GM18519 (cell line): ENCODE measurements around the gene PGLYRP2.
"Not testable (repeated sequence)": the region's sequence is repeated elsewhere in the genome, so short reads cannot be mapped to it uniquely, and the experiment has no call there.

Experiments
- ATAC-seq: cut with Tn5 transposase; IDR thresholded peaks from one replicate; pipeline ENCODE4 v1.9.1; 2021; ENCODE audit warnings: mild to moderate bottlenecking, moderate library complexity; ENCODE audit not compliant: unreplicated experiment, low FRiP score

Gene PGLYRP2, protein sequence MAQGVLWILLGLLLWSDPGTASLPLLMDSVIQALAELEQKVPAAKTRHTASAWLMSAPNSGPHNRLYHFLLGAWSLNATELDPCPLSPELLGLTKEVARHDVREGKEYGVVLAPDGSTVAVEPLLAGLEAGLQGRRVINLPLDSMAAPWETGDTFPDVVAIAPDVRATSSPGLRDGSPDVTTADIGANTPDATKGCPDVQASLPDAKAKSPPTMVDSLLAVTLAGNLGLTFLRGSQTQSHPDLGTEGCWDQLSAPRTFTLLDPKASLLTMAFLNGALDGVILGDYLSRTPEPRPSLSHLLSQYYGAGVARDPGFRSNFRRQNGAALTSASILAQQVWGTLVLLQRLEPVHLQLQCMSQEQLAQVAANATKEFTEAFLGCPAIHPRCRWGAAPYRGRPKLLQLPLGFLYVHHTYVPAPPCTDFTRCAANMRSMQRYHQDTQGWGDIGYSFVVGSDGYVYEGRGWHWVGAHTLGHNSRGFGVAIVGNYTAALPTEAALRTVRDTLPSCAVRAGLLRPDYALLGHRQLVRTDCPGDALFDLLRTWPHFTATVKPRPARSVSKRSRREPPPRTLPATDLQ

DNA sequence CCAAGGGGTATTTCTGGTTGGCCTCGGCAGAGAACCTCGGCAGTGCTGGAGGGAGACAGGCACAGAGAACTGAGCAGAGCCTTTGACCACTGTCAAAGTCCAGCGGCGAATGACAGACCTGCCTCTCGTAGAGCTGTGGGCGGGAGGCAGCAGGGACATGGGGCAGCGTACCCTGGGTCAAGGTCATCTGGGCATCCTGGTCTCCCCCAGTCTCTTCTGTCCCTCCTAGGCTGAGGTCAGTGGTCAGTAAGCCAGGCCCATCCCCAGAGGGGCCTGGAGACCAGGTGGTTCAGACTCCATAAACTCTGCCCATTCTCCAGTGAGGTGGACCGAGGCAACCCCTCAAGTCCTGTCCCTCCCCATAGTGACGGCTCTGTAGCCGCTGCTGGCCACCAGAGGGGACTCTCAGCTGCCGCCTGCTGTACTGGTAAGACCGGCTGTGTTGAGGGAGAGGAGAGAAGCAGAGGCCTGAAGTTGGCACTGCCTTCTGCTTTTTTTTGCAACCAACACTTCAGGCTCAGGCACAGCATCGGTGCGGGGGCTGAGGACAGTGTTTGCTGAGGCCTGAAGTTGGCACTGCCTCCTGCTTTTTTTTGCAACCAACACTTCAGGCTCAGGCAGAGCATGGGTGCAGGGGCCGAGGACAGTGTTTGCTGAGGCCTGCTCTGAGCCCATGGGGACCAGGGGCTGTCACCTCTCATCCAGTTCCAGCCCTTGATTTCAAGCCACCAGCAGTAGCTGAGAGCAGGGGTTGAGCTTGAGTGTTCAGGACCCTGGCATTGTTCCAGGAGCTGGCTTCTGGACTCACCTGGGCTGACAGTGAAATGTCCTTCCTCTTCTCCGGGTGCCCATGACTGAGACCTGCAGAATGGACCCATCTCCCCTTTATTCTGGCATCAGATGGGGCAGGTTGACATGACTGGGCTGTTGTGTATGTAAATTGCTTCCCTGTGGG, at the start of gene PGLYRP2:
Gene PGLYRP2 (minus strand): TSS at position 111 of the 955 bp plus-strand sequence. CDS start 130 bp downstream, outside the sequence.
- no peak for ATAC-seq

DNA sequence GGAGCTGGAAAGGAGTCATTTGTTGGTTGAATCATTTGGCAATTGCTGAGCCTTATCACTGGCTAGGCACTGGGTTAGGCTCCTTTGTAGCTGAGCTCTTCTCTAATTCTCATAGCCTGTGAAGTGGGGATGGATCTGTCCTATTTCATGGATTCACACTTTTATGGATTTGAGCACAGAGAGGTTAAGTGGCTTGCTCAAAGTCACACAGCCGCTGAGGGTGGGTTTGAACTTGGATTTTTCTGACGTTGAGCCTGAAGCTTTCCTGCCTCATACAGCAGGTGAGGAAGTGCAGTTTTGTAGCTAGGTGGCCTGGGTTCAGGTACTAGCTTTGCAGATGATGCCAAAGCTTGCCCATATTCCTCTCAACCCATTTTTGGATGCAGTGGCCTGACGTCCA, 48.4 kb upstream of the PGLYRP2 start:
- ATAC-seq = no peak

DNA sequence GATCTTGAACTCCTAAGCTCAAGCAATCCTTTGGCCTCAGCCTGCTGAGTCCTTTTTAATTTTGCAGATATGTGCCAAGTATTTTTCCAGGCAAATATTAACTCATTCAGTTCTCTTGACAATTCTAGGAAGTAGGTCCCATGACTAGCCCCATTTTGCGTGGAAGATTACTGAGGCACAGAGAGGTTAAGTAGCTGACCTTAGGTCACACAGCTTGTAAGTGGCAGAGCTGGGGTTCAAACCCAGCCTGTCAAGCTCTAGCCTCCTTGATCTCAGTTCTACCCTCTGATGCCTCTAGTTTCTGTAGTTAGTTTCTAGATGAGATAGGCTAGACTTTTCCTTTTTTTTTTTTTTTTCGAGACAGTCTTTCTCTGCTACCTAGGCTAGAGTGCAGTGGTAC, 47.1 kb upstream of the PGLYRP2 start:
- ATAC-seq = no peak

DNA sequence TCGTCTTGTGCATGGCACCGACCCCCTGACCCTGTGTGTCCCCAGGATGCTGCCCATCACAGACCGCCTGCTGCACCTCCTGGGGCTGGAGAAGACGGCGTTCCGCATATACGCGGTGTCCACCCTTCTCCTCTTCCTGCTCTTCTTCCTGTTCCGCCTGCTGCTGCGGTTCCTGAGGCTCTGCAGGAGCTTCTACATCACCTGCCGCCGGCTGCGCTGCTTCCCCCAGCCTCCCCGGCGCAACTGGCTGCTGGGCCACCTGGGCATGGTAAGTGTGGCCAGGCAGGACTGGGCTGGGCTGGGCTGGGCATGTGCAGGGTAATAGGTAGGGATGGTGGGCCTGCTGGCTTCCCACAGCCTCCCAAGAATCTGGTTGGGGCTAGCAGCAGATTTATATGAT, 46.0 kb upstream of the PGLYRP2 start:
- ATAC-seq = no peak

DNA sequence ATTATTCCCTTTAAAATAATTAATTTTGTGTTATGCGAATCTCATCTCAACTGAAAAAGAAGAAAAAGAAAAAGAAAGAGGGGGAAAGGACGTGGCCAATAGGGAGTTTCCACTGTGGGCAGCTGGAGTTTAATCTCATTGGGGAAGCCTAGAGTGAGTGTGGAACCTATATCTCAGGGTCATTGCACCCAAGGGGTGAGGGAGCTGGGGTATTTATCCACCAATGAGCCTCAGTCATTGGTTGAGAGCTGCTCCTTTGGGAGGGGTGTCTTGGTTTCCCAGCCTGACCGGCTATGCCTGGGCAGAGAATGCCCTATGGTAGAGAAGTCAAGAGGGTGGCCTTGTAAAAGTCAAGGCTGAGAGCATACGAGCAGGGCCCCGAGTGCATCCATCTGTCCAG, 45.5 kb upstream of the PGLYRP2 start:
- ATAC-seq = no peak

DNA sequence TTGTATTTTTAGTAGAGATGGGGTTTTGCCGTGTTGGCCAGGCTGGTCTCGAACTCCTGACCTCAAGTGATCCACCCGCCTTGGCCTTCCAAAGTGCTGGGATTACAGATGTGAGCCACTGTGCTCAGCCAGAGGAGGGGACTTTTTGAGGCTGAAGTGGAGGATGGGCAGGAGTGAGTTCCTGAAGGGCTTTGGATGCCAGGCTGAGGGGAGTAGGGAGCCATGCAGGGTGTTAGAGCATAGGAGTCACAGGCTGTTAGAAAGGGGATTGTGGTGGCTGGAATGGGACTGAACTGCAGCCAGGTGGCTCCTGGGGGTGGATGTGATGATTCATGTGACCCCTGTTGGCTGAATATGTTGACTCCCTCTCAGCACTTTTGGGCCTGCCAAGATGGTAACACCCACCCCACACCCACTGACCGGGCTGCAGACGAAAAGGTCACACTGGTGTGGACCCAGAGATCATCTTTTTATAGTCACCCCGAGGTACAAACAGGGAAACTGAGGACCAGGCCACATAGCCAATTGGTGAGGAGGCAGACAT, 40.2 kb upstream of the PGLYRP2 start:
- ATAC-seq = no peak

DNA sequence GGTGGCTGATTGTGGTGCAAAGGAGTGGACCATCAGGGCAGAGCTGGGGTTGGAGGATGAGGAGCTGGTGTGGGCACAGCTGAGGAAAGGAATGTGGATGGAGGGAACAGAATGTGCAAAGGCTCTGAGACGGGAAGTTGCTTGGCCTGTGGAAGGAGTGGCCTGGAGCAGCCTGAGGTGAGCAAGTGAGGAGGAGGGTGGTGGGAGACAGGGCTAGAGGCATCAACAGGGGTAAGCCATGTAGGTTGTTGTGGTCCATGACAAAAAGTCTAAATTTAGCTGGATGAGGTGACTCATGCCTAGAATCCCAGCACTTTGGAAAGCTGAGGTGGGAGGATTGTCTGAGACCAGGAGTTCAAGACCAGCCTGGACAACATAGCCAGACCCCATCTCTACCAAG, 38.5 kb upstream of the PGLYRP2 start:
- no peak for ATAC-seq

DNA sequence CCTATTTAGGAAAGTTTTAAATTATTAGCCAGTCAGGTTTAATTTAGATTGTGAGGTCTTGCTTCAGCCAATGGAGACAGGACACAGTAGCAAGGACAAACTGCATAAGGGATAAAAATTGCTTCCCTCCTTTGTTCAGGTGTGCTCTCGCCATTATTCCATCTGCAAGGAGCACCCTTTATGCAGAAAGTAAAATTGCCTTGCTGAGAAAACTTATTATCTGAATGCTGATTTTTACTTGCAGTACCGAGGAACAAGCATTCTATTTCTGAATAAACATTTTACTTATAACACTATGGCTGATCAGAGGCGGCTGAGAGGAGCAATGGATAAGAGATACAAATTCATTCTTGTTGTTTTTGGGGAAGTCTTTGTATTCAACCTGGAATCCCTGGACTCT, 37.1 kb upstream of the PGLYRP2 start:
- no peak for ATAC-seq

DNA sequence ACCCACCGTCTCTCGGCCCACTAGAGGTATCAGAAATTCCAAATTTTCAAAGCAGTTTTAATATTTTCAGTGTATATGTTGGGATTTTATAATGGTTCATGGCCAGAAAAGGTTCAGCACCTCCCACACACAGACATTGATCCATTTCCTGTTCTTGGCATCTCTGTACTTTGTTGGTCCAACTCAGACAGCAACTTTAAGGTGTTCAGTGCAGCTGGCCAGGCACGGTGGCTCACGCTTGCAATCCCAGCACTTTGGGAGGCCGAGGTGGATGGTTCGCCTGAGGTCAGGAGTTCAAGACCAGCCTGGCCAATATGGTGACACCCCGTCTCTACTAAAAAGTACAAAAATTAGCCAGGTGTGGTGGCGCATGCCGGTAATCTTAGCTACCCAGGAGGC, 35.9 kb upstream of the PGLYRP2 start:
- not testable (repeated sequence) for ATAC-seq

DNA sequence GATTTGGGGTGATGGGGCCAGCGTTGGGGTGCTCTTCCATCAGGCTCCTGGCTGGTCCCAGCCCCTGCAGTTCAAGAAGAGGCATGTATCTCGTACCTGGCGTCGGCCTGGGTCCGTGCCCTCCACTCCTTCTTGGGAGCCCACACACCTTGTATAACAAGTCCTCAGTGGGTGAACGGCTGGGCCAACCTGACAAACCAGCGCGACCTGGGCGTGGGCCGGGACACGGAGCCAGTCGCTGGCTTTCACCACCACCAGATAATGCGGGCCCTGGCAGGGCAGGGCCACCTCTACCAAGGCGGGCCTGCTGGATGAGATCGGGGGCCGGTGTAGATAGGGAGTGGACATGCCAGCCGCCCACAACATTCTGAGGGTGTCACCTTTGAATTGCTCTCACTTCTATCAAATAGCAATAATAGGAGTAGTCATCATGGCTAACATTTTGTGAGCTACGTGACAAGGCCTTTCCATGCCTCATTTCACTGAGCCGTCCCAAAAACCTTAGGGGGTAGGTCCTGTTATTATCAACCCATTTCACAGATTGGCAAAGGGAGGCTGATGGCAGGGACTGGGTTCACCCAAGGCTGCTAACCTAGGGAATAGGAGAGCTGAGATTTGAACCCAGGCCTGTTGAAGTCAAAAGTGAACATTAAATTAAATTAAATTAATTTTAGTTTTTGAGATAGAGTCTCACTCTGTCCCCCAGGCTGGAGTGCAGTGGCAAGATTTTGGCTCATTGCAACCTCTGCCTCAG, 32.5 kb upstream of the PGLYRP2 start:
- no peak for ATAC-seq

DNA sequence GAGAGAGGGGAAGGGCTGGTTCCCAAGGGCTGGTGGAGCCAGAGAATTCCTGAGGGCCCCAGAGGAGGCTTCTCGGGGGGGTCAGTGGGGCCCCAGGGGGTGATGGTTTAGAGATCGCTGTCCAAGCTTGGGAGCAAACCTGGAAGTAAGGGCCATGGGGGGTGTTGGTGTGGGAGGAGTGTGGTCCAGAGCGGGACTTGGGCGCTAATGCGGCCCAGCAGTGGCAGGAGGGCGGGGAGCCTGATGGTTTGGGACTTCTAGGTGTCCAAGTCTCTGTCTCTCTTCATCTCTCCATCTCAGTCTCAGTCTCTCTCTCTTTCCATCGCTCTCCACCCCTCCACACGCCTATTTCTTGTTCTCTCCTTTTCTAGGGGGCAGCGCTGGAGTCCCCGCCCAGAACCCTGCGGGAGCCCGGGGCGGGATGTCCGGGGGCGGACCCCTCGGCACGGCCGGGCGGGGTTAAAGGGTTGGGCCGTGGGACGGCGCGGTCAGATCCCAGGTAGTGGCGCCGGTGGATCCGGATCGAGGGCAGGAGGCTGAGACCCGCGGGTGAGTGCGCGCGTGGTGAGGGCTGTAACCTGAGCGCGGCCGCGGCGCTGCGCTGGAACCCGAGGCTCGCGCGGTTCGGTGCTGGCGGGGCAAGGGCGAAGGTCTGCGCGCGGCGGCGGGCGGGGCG, 28.9 kb upstream of the PGLYRP2 start, which contains the start of gene CYP4F22:
Gene CYP4F22 (plus strand): TSS at position 491 of the 676 bp plus-strand sequence. CDS start 16,812 bp downstream, outside the sequence.
- no peak for ATAC-seq

DNA sequence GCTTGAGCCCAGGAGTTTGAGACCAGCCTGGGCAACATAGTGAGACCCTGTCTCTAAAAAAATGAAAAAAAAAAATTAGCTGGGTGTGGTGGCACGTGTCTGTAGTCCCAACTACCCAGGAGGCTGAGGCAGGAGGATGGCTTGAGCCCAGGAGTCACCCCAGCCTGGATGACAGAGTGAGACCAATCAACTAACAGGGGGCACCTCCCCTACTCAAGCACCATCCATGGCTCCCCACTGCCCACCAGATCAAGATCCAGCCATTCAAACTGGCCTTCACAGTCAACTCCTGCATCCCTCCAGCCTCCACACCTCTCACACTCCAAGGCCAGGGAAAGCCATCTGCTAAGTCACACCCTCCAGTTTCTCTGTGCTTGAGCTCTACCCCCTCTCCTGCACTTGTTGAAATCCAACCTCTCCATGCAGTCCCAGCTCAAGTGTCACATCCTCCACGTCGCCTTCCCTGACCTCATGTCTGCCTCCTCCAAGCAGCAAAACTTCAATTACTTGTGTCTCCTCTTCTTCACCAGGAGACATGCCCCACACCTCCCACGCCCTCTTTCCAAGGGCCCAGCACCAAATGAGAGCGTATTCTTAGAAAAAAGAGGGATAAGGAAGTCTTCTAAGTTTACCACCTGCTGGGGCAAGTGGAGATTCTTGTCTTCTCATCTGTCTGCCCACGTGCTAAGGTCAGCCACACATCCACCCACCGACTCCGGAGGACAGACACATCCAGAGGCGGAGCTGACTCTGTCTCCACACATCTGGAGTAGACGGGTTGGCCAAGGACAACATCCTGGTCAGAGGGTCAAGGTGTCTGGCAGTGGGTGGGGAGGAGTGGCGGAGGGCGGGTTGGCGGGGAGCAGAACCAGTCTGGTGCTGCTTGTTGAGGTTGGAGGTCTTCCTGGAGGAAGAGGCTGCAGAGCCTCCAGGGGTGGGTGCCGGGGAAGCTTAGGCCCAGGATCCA, 28.1 kb upstream of the PGLYRP2 start:
- ATAC-seq = no peak

DNA sequence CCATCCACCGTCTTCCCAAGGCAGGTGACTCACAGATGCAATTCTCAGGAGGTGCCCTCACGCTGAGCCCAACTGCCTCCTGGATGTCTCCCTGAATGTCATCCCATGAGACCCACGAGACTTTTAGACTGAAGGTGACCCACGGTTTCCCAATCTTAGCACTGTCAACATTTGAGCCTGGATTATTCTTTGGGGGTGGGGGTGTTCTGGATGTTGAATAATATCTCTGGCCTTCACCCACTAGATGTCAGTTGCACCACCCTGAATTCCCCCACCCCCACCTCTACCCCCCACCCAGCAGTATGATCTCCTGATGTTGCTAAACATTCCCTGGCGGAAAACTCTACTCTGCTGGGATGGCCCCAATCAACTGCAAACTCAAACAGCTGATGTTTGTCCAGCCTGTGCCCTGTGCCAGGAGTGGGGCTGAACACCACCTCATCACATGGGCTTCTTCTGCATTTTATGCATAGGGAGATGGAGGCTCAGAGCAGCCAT, 26.8 kb upstream of the PGLYRP2 start:
- ATAC-seq = no peak

DNA sequence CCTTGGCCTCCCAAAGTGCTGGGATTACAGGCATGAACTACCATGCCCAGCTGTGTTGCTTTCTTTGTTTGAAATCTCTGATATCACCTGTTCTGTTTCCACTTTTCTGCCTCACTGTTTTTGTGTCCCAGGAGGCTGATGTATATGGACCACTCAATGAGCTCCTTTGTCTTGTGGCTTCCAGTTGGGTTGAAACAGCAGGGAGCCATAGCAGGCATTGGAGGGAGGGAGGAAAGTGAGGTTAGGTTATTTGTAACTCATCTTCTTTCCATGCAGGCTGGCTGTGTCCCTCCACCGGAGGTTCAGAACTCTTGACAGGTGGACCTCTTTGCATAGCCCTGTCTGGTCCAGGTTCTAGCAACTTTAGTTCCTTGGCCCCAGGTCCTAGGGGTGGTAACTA, 23.0 kb upstream of the PGLYRP2 start:
- ATAC-seq = no peak

DNA sequence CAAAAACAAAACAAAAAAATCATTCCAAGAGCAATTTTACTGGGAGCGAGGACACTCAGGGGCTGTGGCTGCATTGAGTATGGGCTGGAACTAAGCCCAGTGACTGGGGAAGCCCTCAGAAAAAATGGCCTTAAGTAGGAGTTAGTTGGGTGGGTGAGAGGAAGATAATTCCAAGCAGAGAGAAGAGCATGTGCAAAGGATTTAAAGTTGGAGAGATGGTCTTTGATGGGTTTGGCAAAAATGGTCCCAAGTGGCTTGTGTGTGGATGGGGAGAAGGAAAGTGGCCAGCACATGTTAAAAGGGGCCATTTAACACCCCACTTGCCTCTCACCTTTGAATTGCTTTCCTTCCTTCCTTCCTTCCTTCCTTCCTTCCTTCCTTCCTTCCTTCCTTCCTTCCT, 22.3 kb upstream of the PGLYRP2 start:
- no peak for ATAC-seq

DNA sequence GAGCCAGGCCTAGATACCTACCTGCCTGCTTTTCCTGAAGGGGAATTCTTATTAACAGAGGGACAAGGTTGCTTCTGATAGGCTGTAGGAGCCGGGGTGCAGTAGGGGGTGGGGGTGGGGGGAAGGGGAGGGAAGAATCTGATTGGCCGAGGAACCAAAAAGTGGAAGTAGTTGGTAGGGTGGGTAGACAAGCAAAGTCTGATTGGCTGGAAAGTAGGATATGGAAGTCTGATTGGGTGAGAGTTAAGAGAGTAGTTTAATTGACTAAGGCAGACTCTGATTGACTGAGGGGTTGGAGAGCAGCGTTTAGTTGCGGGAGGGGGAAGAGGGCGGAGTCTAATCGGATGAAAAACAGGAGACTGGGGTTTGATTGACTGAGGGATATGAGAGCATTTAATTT, 19.6 kb upstream of the PGLYRP2 start:
- no peak for ATAC-seq

DNA sequence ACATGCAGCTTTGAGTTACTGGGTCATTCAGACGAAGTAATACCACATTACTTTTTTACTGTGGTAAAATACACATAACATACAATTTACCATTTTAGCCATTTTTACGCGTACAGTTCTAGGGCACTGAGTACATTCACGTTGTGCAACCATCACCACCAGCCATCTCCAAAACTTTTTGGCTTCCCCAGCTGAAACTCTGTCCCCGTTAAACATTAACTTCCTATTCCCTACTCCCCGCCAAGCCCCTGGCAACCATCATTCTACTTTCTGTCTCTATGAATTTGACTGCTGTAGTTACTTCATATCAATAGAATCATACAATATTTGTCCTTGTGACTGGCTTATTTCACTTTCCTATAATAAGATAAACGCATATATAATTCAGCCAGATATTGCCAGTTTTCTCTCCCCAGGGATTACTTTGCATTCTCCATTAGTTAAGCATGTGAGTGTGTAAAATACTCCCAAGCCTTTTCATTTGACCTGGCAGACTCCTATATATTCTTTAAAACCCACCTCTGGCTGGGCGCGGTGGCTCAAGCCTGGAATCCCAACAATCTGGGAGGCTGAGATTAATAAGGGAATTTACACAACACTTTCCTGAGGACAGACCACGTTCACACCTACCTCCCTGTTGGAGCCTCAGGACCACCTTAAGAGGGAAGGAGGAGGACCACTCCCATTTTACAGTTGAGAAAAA, 19.0 kb upstream of the PGLYRP2 start:
- ATAC-seq = no peak

DNA sequence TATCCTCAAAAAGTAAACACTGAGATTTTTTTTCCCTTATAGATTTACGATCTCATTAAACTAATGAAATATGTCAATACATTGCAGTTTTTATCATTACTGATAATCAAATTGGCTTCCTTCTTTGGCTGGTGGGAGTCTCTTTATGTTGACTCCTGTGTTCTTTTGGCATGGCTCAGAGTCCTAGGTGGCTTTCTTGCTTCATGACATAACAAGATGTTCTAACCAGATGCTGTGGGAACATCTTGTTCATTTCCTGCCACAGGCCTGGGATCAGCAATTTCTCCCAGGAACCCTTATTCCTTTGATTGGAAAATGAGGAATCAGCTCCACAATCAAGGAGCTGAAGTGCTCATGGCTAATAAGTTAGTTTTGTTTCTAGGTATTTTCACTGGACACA, 15.8 kb upstream of the PGLYRP2 start:
- no peak for ATAC-seq
